ENCODE results near the gene SCLT1. TPM values are rescaled to one million over a fixed set of nuclear protein-coding genes. Genes with fewer than 3 reads are reported as not detected.

SCLT1 gene
- total RNA-seq, 1 experiment from 2014 or later, result 11.3 TPM

GRCh38 chr4:129109965-129110824 lies 16.9 kb upstream of the SCLT1 start:
- H2BK15ac ChIP-seq (ENCODE audit: low read depth, low read length), result no peak overlapping the region
- no peaks in the 10 kb centered on the region for H3K79me2 ChIP-seq (ENCODE audit: insufficient read depth, low read length)
- H2AK5ac ChIP-seq (ENCODE audit: insufficient read length, low read length), result no peak overlapping the region
- WGBS (ENCODE audit: extremely low coverage, insufficient read length, low lambda C conversion rate), result no CpG with 5 or more reads among the region's 3 CpGs
- H3K9me3 Mint-ChIP-seq, result no peaks in the 10 kb centered on the region
- H3K27ac Mint-ChIP-seq, result peak overlapping the region in 2 of 3 experiments; percentile 16 to 67; a peak in 4 of 7 replicates
- no peak overlapping the region for H2BK120ac ChIP-seq (ENCODE audit: low read depth, low read length, poor library complexity, severe bottlenecking)
- H3K36me3 Mint-ChIP-seq (ENCODE audit: insufficient read depth in 1 of 3, low read depth in 3 of 3), result no peaks in the 10 kb centered on the region
- no peaks in the 10 kb centered on the region for H3K9me3 ChIP-seq (ENCODE audit: control insufficient read depth, low read depth, low read length)
- H3T11ph ChIP-seq (ENCODE audit: low read length), result no peak overlapping the region
- no peak overlapping the region for H2BK20ac ChIP-seq (ENCODE audit: low read depth, low read length, poor library complexity, severe bottlenecking)
- H3K23ac ChIP-seq (ENCODE audit: insufficient read length, low read depth, low read length), result no peak overlapping the region
- H3K79me1 ChIP-seq (ENCODE audit: insufficient read depth, low read depth, low read length, poor library complexity, severe bottlenecking), result no peaks in the 10 kb centered on the region
- H3K14ac ChIP-seq (ENCODE audit: insufficient read depth, low read length), result no peak overlapping the region
- no peak overlapping the region for H3K18ac ChIP-seq (ENCODE audit: insufficient read length, low read depth, low read length)
- H2AFZ ChIP-seq (ENCODE audit: low read length), result no peak overlapping the region
- no peak overlapping the region for H4K91ac ChIP-seq (ENCODE audit: insufficient read length, low read depth, low read length)
- no peaks in the 10 kb centered on the region for H3K27me3 Mint-ChIP-seq (ENCODE audit: low read depth)
- no peak overlapping the region for H3K4me2 ChIP-seq (ENCODE audit: insufficient read depth, insufficient read length, low read length)
- H3K23me2 ChIP-seq (ENCODE audit: insufficient read length, low read depth, low read length, poor library complexity, severe bottlenecking), result no peaks in the 10 kb centered on the region
- no peak overlapping the region for H2BK12ac ChIP-seq (ENCODE audit: insufficient read length, low read depth, low read length)
- TF ChIP-seq CTCF (conservative IDR thresholded peaks at IDR 0.05), result no peak
- peaks cover 3% of the 10 kb centered on the region; the same call in 1 of the 2 replicates for H3K4me1 ChIP-seq (ENCODE audit: insufficient read depth, low read length)
- H3K9ac ChIP-seq (ENCODE audit: extremely low read depth, insufficient read length, low read length), result no peak overlapping the region
- H3K56ac ChIP-seq (ENCODE audit: insufficient read length, low read depth, low read length), result no peak overlapping the region
- H4K8ac ChIP-seq (replicated peaks; ENCODE audit: insufficient read length, low read depth, low read length), result no peak overlapping the region
- DNase-seq, result no peak
- no peak overlapping the region for H4K5ac ChIP-seq (ENCODE audit: insufficient read length, low read depth, low read length)
- H3K4me3 Mint-ChIP-seq, result no peak overlapping the region
- no peaks in the 10 kb centered on the region for H3K27me3 ChIP-seq (ENCODE audit: insufficient read depth, low read length)
- H3K27ac ChIP-seq (ENCODE audit: insufficient read length, low read depth, low read length), result no peak overlapping the region
- H4K20me1 ChIP-seq (ENCODE audit: control insufficient read depth, insufficient read depth, insufficient read length), result no peaks in the 10 kb centered on the region
- H2BK5ac ChIP-seq (ENCODE audit: insufficient read length, low read length), result no peak overlapping the region
- peaks cover 25 to 26% of the 10 kb centered on the region in 2 experiments for H3K4me1 Mint-ChIP-seq
- H3K4ac ChIP-seq (ENCODE audit: low read depth, low read length), result no peak overlapping the region
